OCI-LY7 (cell line): ENCODE results near the gene NACC1. TPM values are rescaled to one million over a fixed set of nuclear protein-coding genes. Genes with fewer than 3 reads are reported as not detected.

Experiments used
- BruUV-seq: library from RNA; stranded (reverse); fragments of 400-500 nt; replicated peaks from 2 replicates; lab custom pipeline; 2021; lab: Mats Ljungman, UMichigan
- CTCF ChIA-PET: fragments of 300-600 bp; sonication (Branson Sonifier 250); formaldehyde crosslinking; loops from one replicate; lab custom pipeline; 2022; ENCODE audit warnings: antibody characterized with exemption; ENCODE audit not compliant: unreplicated experiment; lab: Charles Lee
- POLR2A ChIA-PET: fragments of 300-600 bp; sonication (Branson Sonifier 250); formaldehyde crosslinking; loops from one replicate; lab custom pipeline; 2022; ENCODE audit warnings: antibody characterized with exemption; lab: Charles Lee
- DNase-seq: peaks from one replicate; pipeline ENCODE4 v3.0.0-alpha.2; 2015; ENCODE audit warnings: low spot score
- H2AFZ ChIP-seq: fragments of 200-600 bp; sonication (generic), shearing (Covaris generic); 2 replicates; pipeline ENCODE4 v1.6.1; 2014; ENCODE audit warnings: mild to moderate bottlenecking, antibody characterized with exemption, low read length, moderate library complexity
- H3K27ac ChIP-seq: fragments of 200-600 bp; sonication (generic); 2 replicates; pipeline ENCODE4 v1.5.1; 2014; ENCODE audit warnings: mixed run types, low read depth, mild to moderate bottlenecking, moderate library complexity, low read length, inconsistent platforms; ENCODE audit not compliant: poor library complexity, severe bottlenecking
- H3K36me3 ChIP-seq: fragments of 200-600 bp; sonication (generic); 2 replicates; pipeline ENCODE4 v1.6.1; 2014; ENCODE audit warnings: mild to moderate bottlenecking, antibody characterized with exemption, low read length, moderate library complexity, mixed read lengths; ENCODE audit not compliant: insufficient read depth
- H3K4me1 ChIP-seq: fragments of 200-600 bp; sonication (generic); 2 replicates; pipeline ENCODE4 v1.5.1; 2014; ENCODE audit warnings: mild to moderate bottlenecking, low read length; ENCODE audit not compliant: insufficient read depth, poor library complexity, severe bottlenecking
- H3K4me2 ChIP-seq: fragments of 200-600 bp; sonication (generic); 2 replicates; pipeline ENCODE4 v1.6.1; 2014; ENCODE audit warnings: mild to moderate bottlenecking, low read length
- H3K4me3 ChIP-seq: fragments of 200-600 bp; sonication (generic); 2 replicates; pipeline ENCODE4 v1.5.1; 2014; ENCODE audit warnings: mild to moderate bottlenecking, low read depth, low read length; ENCODE audit not compliant: poor library complexity, severe bottlenecking
- H3K79me2 ChIP-seq: fragments of 200-600 bp; sonication (generic); 2 replicates; pipeline ENCODE4 v1.6.1; 2016; ENCODE audit warnings: low read depth, mild to moderate bottlenecking, low read length, moderate library complexity, mixed read lengths; ENCODE audit not compliant: insufficient read depth
- H3K9me2 ChIP-seq: fragments of 200-600 bp; sonication (generic); 2 replicates; pipeline ENCODE4 v1.6.1; 2016; ENCODE audit warnings: mild to moderate bottlenecking, low read length, mixed read lengths; ENCODE audit not compliant: insufficient read depth
- H3K9me3 ChIP-seq: fragments of 200-600 bp; sonication (generic); 2 replicates; pipeline ENCODE4 v1.6.1; 2014; ENCODE audit warnings: mild to moderate bottlenecking, mixed run types, low read length, mixed read lengths
- H4K20me1 ChIP-seq: fragments of 200-600 bp; sonication (generic); 2 replicates; pipeline ENCODE4 v1.6.1; 2014; ENCODE audit warnings: mild to moderate bottlenecking, antibody characterized with exemption, low read length, moderate library complexity, mixed read lengths; ENCODE audit not compliant: insufficient read depth
- CTCF ChIP-seq: fragments of 200-600 bp; sonication (generic); conservative IDR thresholded peaks from 2 replicates; pipeline ENCODE4 v1.5.1; 2014; ENCODE audit warnings: mild to moderate bottlenecking, antibody characterized with exemption, low read length, moderate library complexity, mixed read lengths
- EZH2phosphoT487 ChIP-seq: fragments of 200-600 bp; sonication (generic); IDR thresholded peaks from 2 replicates; pipeline ENCODE4 v1.6.1; 2018; ENCODE audit warnings: low read depth, borderline replicate concordance, mild to moderate bottlenecking, mixed run types, antibody characterized with exemption, low read length, moderate library complexity, mixed read lengths
- intact Hi-C: fragments of 100-400 bp; cut with micrococcal nuclease; formaldehyde crosslinking; loops from one replicate; pipeline ENCODE4 v1.10.0; 2022; ENCODE audit not compliant: unreplicated experiment
- total RNA-seq, 2 experiments: library from RNA; depleted of rRNA in 1 of 2; stranded (reverse); fragments of >200 nt in 1 of 2; shearing (Covaris generic) in 1 of 2; gene quantifications; 2 replicates each; pipeline ENCODE4 v1.2.3, GENCODE V29; 2014 to 2022

NACC1 gene
- total RNA-seq, 2 experiments from 2014 or later: 52.9 to 56.3 TPM

GRCh38 chr19:13149628-13150186 lies 31.6 kb downstream of the NACC1 start:
- DNase-seq: peak; percentile 35

GRCh38 chr19:13150187-13150930 lies 32.3 kb downstream of the NACC1 start, which contains the start of the genes IER2 and STX10:
TSS of gene IER2 (plus strand) at chr19:13150411. CDS start at chr19:13153187, 2,776 bp downstream.
TSS of gene STX10 (minus strand) at chr19:13150375. CDS start at chr19:13150173, 202 bp downstream.
- Histone ChIP-seq H3K4me1 (peaks cover 9% of the 10 kb centered on the region), H4K20me1 (0 out of 2 replicates have a peak, but pooled peaks cover 5% of the 10 kb centered on the region), H3K79me2 (peaks cover 40% of the 10 kb centered on the region), H3K4me2 (peak within 1 kb of the TSS; percentile 92), H3K36me3 (peaks cover 23% of the 10 kb centered on the region), H2AFZ (peak within 1 kb of the TSS; percentile 53), H3K27ac (peak within 1 kb of the TSS; percentile 100), H3K4me3 (peak within 1 kb of the TSS; percentile 97), H3K9me3 (no peaks in the 10 kb centered on the region), H3K9me2 (no peaks in the 10 kb centered on the region)
- BruUV-seq: no TSS peak
- CTCF ChIA-PET: no interaction called here
- POLR2A ChIA-PET: interaction anchor here (0.5 to 1.1 kb wide), 5 partner anchors 14 to 674 kb away, joined by 3 to 4 read pairs (median 3); no protein-coding TSS in a partner anchor
- intact Hi-C loops: loop anchor here (1.0 kb wide), 1 partner anchor 32 kb away; the partner anchor contains the start of gene NACC1
- DNase-seq: peak; percentile 94
- TF ChIP-seq CTCF (peak; percentile 77), EZH2phosphoT487 (no peak)

More at GRCh38 chr19:13149628-13150186, 31.6 kb downstream of the NACC1 start:
- Histone ChIP-seq H3K9me3 (no peaks in the 10 kb centered on the region), H3K4me2 (peak overlapping the region; percentile 92), H2AFZ (peak overlapping the region; percentile 53), H3K4me1 (peaks cover 7% of the 10 kb centered on the region), H3K27ac (no peak overlapping the region), H4K20me1 (0 out of 2 replicates have a peak, but pooled peaks cover 5% of the 10 kb centered on the region), H3K79me2 (peaks cover 34% of the 10 kb centered on the region), H3K9me2 (no peaks in the 10 kb centered on the region), H3K36me3 (peaks cover 17% of the 10 kb centered on the region), H3K4me3 (peak overlapping the region; percentile 97)
- intact Hi-C loops: loop anchor here (1.0 kb wide), 1 partner anchor 31 kb away; the partner anchor contains the start of gene NACC1
- no TSS peak for BruUV-seq
- ChIA-PET POLR2A (interaction anchor here (0.5 to 1.1 kb wide), 3 partner anchors 13 to 675 kb away, joined by 3 to 4 read pairs (median 3); no protein-coding TSS in a partner anchor), CTCF (interaction anchor here (0.5 kb wide), 1 partner anchor 18 kb away, joined by 19 read pairs; no protein-coding TSS in a partner anchor)
- no peak for TF ChIP-seq EZH2phosphoT487
- TF ChIP-seq CTCF: no peak
